Iris pigment epithelial cell (primary cell): ENCODE results near the gene SLC15A4.
A peak's percentile ranks its signal among the peaks of the same experiment; 100 is the strongest.

Experiments
- DNase-seq: peaks from one replicate; pipeline ENCODE4 v3.0.0-alpha.2; 2011; ENCODE audit warnings: low read depth

Gene SLC15A4

DNA sequence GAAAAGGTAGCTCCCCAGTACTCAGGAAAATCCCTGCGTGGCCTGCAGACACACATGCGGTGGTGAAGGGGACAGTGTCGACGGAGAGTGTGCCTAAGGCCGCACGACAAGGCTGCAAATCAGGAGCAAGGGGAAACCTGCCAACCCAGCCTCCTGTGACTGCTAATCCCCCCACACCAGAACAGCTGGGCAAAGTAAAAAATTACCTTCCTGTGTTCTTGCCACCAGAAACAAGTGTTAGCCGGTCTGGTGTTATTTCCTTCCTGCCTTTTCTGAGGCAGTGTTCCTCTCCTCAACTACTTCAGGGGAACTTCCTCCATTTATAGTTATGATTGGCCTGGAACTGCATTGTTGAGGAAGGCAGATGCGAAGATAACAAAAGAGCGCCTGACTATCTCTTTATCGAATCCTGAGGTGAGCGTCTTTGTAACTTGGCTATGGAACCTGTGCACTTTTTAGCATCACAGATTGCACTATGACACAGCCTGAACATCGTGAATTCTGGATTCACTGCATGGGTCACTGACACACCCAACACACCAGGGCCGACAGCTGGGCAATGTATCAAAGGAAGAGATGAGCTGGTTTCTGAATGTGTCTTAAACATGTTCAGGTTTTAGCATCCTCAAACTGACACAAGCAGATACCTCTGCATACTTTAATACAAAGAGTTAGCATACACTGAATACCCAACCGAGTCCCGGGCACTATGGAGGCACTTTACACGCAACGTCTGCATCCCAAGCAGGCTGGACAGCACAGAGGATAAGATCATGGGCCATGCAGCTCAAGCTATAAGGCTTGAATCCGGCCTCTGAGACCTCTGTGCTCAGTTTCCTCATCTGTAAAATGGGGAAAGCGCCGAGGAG, 28.9 kb downstream of the SLC15A4 start:
- no peak for DNase-seq

GRCh38 chr12:128793701-128794100, 30.1 kb downstream of the SLC15A4 start:
- DNase-seq = no peak

GRCh38 chr12:128792881-128793280, 30.9 kb downstream of the SLC15A4 start:
- DNase-seq = no peak

DNA sequence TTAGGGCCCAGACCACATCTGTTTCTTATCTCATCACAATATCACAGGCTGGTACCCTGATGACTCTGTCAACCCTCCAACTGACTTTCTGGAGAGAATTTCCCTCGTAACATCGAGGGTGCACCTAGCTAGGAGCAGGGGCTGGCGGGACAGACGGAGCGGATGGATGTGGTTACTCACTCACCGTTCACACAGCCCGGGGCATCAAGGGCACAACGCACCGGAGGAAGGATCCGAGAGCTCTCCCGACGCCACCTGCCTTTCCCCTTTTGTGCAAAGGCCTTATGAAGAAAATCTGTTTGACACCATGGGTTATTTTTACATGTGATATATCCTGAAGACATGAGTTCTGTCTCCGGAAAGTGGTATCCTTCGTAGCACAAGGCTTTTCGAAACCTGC, 31.4 kb downstream of the SLC15A4 start:
- no peak for DNase-seq

- no peak for DNase-seq
These were observed 32.1 kb downstream of the SLC15A4 start for GRCh38 chr12:128791395-128792322.

GRCh38 chr12:128790653-128791373, 32.9 kb downstream of the SLC15A4 start:
- no peak for DNase-seq

DNA sequence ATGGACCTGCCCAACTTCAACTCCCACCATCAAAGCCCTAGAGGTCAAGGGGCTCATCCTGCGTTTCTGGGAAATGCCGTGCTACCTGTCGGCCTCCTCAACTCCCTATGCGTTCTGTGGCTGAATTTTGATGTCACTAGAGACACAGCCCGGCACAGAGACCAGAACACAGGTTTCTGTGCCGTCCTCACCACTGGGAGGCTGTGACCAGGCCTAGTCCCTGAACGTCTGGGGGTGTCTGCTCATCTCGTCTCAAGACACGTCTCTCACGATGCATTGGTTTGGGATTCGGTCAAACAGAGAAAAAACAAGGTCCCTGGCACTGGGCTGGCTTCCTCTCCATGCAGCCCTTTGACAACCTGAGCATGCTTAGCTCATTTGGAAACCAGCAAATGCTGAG, 33.5 kb downstream of the SLC15A4 start:
- no peak for DNase-seq

DNA sequence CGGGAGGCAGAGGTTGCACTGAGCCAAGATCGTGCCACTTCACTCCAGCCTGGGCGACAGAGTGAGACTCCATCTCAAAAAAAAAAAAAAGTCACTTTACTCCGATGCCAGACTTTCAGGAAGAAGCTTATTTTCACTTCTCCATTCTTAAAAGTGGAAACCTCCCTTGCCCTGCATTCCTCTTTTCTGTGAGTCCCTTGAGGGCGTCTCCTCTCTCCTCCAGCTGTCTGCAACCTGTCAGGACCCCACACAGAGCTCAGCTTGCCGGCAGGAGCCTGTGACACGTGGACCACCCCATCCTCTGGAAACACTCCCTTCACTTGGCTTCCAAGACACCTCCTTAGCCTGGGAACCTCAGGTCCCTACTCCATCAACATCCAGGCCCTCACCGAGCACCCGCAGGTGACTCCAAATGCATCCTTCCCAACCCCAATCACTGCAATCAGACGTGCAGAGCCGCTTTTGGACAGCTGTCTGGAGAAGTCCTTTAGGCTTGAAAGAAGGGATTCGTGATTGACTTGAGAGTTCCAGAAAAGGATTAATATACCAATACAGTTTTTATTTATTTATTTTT, 34.3 kb downstream of the SLC15A4 start:
- DNase-seq = no peak

- no peak for DNase-seq
These were observed 35.9 kb downstream of the SLC15A4 start for GRCh38 chr12:128787827-128788226.

DNA sequence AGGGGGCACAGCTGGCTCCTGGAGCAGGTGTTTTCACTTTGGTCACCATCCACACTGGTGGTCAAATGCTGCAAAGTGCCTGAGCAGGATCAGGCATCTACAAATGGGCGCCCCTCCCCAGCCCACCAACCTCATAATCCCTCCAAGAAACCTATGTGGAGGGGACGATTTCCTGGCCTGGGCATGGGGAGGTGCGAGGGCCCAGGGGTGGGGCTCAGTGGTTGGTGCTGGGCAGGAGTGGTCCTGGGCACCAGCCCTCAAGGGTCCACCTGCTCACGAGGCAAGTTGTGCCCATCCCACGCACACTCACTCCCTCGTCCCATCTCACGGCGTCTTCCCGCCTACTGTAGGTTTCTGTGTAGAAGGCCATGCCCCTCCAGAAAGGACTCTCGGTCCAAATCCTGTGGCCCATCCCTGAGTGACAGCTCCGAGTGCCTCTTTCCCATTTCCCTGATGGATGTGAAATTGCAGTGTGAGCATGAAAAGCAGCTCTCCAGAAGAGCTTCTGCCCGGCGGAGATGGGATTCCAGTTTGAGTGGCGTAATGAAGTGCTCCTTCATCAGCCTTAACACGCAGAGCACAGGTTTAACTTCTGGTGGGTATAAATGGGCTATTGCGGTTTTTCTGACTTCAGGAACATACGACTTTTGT, 36.9 kb downstream of the SLC15A4 start:
- DNase-seq = no peak

DNA sequence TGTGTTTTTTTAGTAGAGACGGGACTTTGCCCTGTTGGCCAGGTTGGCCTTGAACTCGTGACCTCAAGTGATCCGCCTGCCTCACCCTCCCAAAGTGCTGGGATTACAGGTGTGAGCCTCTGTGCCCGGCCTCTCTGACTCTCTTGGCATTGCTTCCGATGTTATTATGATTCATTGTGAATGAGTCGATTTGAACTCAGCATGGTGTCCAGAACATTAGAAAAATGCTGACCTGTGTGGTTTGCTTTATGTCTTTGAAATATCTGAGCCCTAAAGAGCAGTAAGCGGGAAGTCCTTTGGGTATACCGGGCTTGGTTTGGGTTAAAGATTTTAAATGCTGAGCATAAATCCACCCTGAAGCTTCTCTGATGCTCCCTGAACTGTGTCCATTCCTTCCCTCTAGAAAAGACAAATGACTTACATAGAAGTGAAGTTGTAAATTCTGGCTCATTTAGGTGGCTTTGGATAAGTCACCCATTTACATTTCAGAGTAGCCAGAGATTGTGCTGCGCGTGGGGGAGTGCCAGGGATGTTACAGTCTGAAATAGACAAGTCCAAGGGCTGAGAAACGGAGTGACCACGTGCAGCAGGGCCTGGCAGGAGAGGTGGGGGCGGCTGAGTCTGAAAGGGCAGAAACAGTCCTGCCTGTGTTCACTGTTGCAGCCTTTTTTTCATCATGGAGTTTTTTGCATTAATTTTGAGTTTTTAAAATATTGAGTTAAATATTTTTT, 39.6 kb downstream of the SLC15A4 start:
- DNase-seq = peak; percentile 34

DNA sequence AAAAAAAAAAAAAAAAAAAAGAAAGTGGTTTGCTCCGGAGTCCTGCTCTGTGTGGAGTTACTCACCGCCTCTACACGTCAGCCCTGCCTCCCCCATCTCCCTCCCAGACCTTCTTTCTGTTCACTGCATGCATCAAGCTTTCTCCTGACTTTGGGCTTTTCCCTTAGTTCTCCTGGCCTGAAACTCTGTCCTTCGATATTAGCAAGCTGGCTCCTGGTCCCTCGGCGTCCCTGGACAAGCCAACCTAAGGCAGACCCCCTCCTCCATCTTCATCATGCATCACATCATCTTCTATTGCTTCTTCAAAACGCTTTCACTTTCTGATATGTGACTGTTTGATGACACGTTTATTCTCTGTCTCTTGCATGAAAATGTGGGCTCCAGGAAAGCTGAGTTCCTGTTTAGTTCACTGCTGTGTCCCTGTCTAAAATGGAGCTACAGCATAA, 40.6 kb downstream of the SLC15A4 start:
- DNase-seq = peak; percentile 32

DNA sequence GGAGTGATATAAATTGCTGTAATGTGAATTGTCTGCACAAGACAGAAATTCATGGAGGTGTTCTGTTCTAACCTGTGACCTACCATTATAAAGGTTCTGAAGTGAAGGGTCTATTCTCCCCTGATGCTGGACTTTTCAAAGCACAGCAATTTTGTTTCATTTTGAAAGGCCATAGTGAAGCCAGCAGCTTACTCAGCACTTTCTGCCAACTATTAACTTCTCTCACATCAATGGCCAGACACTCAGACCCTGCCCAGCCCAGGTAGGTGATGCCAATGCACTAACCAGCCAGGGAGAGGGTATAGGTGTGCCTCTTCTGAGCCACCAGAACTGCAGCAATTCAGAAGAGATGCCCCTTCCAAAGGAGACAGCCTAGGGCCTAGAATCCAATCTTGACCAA, 43.9 kb downstream of the SLC15A4 start:
- DNase-seq = no peak

- DNase-seq = no peak
These were observed 51.5 kb downstream of the SLC15A4 start for GRCh38 chr12:128772249-128772648.

DNA sequence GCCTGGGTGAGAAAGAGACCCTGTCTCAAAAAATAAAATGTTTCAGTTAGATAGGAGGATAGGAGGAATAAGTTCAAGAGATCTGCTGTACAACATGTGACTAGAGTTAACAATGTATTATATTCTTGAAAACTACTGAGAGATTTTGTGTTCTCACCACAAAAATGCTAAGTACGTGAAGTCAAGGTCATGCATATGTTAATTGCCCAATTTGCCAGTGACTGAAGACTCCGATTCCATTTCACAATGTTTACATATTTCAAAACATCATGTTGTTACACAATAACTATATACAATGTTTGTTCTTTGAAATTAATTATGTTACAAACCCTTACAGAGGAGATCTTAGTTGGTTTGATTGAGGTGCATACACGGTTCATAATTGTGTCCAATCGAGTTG, 52.1 kb downstream of the SLC15A4 start:
- peak; percentile 86 for DNase-seq

GRCh38 chr12:128767518-128767917, 56.2 kb downstream of the SLC15A4 start:
- DNase-seq = no peak

DNA sequence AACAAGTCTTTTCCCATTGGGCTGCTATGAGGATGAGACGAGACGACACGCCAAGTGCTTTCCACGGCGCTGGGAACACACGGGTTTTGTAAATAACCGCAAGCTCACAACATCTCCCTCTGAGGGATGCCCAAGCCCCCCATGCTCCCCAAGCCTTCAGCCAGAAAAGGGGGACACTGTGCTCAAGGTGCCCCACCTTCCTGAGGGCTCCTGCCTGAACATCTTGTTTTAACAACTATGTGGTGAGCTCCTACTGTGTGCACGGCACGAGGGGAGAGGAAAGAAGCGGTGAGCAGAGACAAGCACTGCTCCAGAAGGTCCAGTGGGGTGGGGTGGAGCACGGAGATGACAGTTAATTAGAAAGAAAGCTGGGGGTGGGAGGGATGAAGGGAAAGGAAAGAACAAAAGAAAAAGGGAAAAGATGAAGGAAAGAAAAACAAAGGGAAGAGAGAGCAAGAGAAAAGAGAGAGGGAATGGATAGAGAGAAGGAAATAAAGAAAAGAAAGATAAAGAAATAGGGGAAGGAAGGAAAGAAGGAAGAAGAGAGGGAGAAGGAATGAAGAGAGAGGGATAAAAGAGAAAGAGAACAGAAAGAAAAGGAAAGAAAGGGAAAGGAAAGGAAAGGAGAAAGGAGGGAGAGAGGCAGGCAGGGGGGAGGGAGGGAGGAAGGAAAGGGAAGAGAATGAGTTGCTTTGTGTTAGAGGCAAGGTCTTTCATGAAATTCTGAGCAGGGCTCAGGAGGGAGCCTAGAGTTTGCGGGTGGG, 56.8 kb downstream of the SLC15A4 start:
- DNase-seq = no peak

DNA sequence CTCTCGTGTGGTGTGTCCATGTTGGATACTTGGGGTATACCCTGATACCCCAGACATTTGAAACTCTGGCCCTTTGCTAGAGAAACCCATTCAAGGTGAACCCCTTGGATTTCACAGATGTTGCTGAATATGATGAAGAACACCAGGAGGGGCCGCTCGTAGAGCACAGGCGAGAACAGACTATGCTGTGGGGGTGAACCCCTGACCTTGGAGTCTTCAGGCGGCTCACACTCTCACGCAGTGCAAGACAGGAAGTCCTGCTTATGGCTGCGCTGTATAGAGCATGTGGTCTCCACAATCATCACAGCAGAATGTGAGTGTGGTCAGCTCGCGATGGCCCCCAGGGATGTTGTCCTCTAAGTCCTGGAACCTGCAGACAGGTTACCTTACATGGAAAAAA, 60.4 kb downstream of the SLC15A4 start:
- no peak for DNase-seq

GRCh38 chr12:128761379-128761790, 62.4 kb downstream of the SLC15A4 start:
- DNase-seq = no peak

GRCh38 chr12:128755566-128755965, 68.2 kb downstream of the SLC15A4 start:
- DNase-seq = no peak
